Gastrocnemius medialis (tissue), 4 donors: ENCODE results near the gene NHSL1.

ENCODE experiments used
- POLR2A ChIP-seq, 2 donors: fragments of 450-650 bp; IDR thresholded peaks; one replicate each; pipeline ENCODE4 v1.6.1; 2017; ENCODE audit warnings: antibody characterized with exemption in 2 of 2, mild to moderate bottlenecking in 2 of 2, moderate library complexity in 2 of 2
- TF ChIP-seq, protein P1 (sequence below), 5 experiments: fragments of 450-650 bp in 3 of 5; fragments of 200-600 bp in 2 of 5; sonication (generic) in 2 of 5; IDR thresholded peaks in 4 of 5; conservative IDR thresholded peaks in 1 of 5; 1 replicate in 4 of 5; 2 replicates in 1 of 5; pipeline ENCODE4 v1.5.1; 2016 to 2019; ENCODE audit warnings: antibody characterized with exemption in 5 of 5, mild to moderate bottlenecking in 3 of 5, moderate library complexity in 3 of 5

DNA sequence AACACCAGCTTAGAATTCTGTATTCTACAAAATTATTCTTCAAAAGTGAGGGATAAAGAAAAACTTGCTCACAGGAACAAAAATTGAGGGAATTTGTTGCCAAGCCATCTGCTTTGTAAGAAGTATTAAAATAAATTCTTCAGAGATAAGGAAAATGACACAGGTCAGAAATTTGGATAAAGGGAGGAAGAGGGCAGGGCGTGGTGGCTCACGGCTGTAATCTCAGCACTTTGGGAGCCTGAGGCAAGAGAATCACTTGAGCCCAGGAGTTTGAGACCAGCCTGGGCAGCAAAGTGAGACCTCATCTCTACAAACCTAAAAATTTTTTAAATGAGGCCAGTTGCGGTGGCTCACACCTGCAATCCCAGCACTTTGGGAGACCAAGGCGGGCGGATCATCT lies 109.7 kb downstream of the NHSL1 start:
- TF ChIP-seq, protein P1, sequence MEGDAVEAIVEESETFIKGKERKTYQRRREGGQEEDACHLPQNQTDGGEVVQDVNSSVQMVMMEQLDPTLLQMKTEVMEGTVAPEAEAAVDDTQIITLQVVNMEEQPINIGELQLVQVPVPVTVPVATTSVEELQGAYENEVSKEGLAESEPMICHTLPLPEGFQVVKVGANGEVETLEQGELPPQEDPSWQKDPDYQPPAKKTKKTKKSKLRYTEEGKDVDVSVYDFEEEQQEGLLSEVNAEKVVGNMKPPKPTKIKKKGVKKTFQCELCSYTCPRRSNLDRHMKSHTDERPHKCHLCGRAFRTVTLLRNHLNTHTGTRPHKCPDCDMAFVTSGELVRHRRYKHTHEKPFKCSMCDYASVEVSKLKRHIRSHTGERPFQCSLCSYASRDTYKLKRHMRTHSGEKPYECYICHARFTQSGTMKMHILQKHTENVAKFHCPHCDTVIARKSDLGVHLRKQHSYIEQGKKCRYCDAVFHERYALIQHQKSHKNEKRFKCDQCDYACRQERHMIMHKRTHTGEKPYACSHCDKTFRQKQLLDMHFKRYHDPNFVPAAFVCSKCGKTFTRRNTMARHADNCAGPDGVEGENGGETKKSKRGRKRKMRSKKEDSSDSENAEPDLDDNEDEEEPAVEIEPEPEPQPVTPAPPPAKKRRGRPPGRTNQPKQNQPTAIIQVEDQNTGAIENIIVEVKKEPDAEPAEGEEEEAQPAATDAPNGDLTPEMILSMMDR (IDR thresholded peaks at IDR 0.05 in 4 of 5, conservative IDR thresholded peaks at IDR 0.05 in 1 of 5): no peak
- no peak for TF ChIP-seq POLR2A (IDR thresholded peaks at IDR 0.05)
